ENCODE measurements around the gene RNF145.

- TF ChIP-seq ZNF274 (IDR thresholded peaks at IDR 0.05; ENCODE audit: low read depth, low read length) (no peak), SUZ12 (IDR thresholded peaks at IDR 0.05; ENCODE audit: extremely low read depth, insufficient read depth, insufficient read length) (no peak)
Observed at GRCh38 chr5:159211729-159212174, 2.4 kb upstream of the RNF145 start.

Data from NT2/D1 (cell line).